EL (cell line): ENCODE data around the gene SLC5A4.
A peak's percentile ranks its signal among the peaks of the same experiment; 100 is the strongest.
"Not testable (repeated sequence)": the region's sequence is repeated elsewhere in the genome, so short reads cannot be mapped to it uniquely, and the experiment has no call there.

ENCODE experiments used
- DNase-seq: peaks from one replicate; pipeline ENCODE4 v3.0.0-alpha.2; 2016

Gene SLC5A4

GRCh38 chr22:32255217-32255616 is at the start of gene SLC5A4:
SLC5A4 (minus strand) TSS chr22:32255347; CDS start chr22:32255329, 18 bp downstream.
- no peak for DNase-seq

- DNase-seq, result not testable (repeated sequence)
Measured at GRCh38 chr22:32293921-32294320, 38.8 kb upstream of the SLC5A4 start.

GRCh38 chr22:32286290-32286840 is 31.2 kb upstream of the SLC5A4 start:
- no peak for DNase-seq

- DNase-seq, result peak; percentile 59
Measured at GRCh38 chr22:32281072-32281471, 25.9 kb upstream of the SLC5A4 start.

GRCh38 chr22:32275353-32275752 is 20.2 kb upstream of the SLC5A4 start:
- not testable (repeated sequence) for DNase-seq

DNA sequence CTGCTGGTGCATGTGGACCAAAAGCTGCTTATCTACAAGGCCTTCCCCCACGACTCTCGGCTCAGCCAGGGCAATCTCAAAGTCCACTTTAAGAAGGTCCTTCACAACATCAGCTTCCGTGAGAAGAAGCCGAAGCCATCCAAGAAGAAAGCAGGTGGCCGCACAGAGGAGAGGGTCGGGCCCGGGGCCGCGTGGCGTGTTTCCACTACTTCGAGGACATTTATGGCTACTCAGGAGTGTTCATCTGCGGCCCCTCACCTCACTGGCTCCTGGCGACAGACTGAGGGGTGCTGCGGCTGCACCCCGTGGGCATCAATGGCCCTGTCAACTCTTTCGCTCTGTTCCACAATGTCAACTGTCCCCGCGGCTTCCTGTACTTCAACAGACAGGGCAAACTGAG is 16.2 kb upstream of the SLC5A4 start:
- DNase-seq, result no peak

DNA sequence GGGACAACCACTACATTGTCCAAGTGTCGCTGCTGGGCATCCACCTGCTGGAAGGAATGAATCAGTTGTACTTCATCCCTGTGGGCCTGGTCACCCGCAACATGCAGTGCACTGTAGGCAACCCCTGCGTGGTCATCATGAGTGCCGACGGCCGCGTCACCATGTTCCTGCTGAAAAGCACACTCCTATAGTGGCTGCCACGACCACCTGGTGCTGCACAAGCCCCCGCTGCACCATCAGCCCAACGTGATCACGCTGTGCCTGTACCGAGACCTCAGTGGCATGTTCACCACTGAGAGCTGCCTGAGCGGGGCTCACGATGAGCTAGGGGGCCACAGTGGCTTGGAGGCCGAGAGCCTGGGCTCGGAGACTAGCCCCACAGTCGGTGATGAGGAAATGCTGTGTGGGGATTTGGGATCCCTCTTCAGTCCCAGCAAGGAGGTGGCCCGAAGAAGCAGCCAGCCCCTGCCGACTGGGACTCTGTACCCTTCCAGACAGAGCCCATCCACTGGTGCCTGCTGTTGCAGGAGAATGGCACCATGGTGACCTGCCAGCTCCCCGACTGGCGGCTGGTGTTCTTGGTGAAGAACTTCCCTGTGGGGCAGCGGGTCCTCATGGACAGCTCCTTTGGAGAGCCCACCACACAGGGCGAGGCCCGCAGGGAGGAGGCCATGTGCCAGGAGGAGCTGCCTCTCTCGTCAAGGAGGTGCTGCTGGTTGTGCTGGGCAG is 15.7 kb upstream of the SLC5A4 start:
- DNase-seq, result no peak

DNA sequence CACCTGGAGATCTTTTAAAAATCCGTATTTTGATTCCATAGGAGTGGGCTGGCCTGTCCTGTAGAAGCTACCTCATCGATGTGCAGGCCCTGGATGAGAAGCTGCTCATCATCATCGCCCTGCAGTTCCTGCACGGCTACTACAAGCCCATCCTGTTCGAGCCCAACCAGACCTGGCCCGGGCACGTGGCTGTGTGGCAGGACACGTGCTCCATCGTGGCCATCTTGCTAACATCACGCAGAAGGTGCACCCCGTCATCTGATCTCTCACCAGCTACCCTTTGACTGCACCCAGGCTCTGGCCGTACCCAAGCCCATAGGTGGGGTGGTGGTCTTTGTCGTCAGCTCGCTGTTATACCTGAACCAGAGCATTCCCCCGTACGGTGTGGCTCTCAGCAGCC is 14.2 kb upstream of the SLC5A4 start:
- DNase-seq, result no peak

DNA sequence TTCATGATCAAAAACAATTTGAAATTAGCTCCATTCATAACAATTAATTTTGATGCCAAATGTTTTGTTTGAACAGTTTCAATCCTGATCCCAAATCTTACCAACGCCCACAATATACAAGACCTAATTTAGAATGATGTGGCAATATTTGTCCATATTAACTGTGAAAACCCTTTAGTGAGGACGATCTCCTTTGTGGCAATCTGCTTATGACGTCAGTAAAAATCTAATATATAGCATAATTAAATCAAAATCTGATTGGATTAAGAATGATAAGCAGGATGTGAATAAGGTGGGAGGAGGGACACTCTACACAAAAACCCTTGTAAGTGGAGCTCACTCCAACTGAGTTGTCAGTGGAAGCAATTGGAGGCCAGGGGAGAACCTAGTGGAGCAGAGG is 11.9 kb upstream of the SLC5A4 start:
- DNase-seq, result no peak

DNA sequence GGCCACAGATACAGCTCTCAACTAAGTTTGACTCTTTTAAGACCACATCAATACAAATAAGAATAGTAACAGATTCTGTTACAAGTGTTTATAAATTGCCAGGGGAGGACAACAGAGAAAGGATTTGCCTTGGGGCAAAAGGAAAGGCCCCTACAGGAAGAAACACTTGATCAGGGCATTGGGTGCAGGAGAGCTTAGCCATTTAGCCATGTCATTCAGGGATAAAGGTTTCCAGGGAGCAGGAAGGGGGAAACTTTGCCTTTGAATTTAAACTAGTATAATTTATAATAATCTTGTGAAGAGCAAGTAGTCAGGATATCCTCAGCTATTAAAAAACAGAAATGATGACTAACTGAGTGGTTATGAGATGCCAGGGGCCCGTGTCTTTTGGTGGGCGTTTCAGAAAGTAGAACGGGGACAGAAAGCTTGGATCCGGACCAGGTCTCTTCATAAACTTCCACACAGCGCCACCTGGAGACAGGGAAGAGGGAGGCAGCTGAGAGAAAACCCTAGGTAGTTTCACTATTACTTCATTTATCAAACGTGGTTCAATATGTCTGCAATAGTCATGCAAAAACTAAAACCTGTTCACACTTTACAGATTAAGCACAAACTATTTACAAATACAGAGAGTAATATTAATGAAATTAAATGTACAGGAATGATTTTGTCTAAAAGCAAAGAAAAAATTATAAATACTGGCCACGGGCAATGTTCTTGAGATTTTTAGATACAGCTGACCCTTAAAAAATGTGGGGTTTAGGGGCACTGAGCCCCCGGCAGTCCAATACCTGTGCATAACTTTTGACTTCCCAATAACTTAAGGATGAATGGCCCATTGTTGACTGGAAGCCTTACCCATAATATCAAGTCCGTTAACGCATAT is 11.0 kb upstream of the SLC5A4 start:
- DNase-seq, result peak; percentile 78

DNA sequence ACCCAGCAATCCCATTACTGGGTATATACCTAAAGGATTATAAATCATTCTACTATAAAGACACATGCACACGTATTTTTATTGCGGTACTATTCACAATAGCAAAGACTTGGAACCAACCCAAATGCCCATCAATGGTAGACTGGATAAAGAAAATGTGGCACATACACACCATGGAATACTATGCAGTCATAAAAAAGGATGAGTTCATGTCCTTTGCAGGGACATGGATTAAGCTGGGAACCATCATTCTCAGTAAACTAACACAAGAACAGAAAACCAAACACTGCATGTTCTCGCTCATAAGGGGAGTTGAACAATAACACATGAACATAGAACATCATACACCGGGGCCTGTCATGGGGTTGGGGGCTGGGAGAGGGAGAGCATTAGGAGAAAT is 8.5 kb upstream of the SLC5A4 start:
- DNase-seq, result not testable (repeated sequence)

DNA sequence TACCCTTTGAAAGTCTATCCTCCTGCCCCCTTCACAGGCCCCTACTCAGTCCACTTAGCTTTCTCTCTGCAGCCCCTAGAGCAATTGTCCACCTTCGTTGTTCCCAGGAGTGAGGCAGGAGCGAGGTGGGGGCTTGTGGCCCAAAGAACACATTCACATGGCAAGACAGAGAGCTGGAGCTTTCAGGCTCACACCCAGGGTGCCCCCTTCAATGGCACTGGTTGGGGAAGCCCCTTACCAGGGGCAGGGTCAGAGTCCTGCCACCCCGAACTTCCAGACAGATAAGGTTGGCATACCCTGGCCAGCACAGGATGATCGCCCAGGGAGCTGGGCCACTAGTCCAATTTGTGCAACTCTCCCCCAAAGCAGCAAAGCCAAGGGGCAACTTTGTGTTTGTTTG is 6.2 kb upstream of the SLC5A4 start:
- DNase-seq, result no peak

DNA sequence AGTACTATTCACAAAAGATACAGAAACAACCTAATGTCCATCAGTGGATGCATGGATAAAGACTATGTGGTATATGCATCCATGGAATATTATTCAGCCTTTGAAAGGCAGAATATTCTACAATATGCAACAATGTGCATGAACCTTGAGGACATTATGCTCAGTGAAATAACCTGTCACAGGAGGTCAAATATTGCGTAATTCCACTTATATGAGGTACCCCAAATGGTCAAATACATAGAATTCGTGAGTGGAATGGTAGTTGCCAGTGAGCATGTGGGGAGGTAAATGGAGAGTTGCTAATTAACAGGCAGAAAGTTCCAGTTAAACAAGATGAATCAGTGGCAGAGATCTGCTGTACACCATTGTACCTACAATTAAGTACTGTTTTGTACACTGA is 3.6 kb upstream of the SLC5A4 start:
- DNase-seq, result no peak

GRCh38 chr22:32255726-32256125 is 579 bp upstream of the SLC5A4 start:
- no peak for DNase-seq

DNA sequence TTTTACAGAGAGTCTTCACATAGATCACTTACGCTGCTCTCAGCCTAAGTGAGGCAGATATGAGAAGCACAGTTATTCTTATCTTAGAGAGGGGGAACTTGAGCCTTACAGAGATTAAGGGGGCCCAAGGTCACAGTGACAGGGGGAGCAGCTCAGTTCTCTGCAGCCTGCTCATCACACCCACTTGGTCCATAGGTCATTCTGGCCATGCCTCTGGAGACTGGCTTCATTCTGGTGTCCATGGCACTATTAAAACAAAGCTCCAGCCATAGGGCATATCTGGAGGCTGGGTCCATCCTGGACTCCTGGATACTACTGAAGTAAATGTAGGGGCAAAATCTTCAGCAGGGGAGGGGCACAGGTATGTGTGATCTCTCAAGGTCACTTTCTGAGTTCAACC is 5.9 kb downstream of the SLC5A4 start:
- no peak for DNase-seq

DNA sequence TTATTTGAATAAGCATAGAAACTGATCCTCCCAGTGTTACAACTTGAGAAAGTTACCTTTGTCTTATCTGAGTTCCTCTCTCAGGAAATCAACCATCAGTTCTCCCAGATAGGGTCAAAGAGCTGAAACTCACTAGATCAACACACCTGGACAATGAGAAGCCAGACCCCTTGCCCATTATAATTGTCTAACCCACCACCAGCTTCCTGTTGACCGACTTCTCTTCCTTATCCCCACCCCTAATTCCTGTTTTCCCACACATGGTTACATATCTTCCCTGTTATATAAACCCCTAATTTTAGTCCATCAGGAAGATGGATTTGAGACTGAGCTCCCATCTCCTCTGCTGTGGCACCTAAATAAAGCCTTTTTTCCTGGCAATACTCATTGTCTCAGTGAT is 6.9 kb downstream of the SLC5A4 start:
- DNase-seq, result no peak

DNA sequence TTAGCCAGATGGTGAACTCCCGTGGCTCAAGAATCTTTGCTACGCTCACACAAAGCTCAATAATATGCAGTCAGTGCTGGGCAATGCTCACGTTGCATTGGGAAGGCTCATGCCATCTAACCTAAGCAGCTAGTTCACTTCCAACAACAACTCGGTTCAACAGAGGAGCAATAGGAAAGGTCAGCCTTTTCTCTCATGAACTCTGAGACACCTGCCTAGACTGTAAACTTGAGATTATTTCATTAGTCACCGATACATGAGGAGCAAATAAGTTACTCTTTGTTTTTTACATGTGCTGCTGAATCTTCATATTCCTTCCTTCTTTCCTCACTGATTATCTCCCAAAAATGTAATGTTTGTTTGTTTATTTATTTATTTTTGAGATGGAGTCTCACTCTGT is 9.0 kb downstream of the SLC5A4 start:
- no peak for DNase-seq

DNA sequence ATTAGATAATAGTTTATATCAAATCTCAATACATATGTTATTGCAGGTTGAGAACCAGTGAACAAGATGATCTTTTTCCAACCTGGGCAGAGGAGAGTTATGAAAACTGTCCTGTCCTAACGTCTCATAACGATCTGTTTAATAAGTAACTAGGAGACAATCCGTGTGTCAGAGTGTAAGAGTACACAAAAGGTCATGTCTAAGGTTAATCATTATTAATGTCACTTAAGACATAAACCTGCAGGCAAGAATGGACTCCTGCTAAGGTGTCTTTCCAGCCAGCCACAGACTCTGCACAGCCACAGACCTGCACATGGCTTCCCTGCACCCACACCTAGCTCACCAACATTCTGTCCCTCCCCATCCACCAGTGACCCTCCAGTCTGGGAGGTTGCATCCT is 10.1 kb downstream of the SLC5A4 start:
- DNase-seq, result no peak

DNA sequence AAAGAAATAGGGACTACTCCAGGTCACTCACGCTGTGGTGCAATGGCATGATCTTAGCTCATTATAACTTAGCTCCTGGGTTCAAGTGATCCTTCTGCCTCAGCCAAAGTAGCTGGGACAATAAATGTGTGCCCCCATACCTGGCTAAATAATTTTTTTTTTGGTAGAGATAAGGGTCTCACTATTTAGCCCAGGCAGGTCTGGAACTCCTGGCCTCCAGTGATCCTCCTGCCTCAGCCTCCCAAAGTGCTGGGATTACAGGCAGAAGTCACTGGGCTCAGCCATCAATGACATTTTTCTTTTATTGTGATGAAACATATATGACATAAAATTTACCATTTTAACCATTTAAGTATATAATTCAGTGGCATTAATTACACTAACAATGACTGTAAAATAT is 10.6 kb downstream of the SLC5A4 start:
- no peak for DNase-seq

DNA sequence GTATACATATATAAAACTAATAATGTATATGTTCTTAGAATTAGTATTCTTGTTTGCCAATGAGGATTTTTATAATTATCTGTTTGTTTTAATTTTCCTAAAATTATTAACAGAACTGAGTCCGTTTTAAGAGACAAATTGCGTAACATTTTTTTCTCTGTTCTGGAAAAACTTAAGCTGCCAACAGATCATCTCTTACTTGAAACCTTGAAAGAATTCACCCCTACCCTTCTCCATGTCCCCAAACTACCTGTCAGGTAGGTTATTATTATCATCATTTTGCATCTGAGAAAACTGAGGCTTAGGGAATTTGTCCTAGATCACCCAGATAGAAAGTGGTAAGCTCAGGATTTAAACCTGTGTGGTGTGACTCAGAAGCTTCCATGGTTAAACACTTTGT is 14.7 kb downstream of the SLC5A4 start:
- DNase-seq, result no peak

- no peak for DNase-seq
Measured at GRCh38 chr22:32237906-32238305, 17.2 kb downstream of the SLC5A4 start.

- no peak for DNase-seq
Measured at GRCh38 chr22:32236970-32237369, 18.2 kb downstream of the SLC5A4 start.

DNA sequence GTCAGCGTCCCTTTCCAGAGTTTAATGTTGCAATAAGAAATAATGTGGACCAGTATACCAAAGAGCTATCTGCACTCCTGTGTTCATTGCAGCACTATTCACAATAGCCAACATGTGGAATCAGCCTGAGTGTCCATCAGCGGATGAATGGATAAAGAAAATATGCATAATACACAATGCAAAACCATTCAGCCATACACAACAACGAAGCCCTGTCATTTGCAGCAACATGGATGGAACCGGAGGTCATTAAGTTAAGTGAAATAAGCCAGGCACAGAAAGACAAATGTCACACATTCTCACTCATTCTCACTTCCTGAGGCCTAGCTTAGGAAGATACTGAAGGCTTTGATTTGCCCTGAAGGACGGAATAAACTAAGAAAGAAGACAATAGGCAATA is 22.1 kb downstream of the SLC5A4 start:
- no peak for DNase-seq
